GM19193 (cell line): Measurements from ENCODE around the gene KCNH6.

Source experiments
- POLR2A ChIP-seq: IDR thresholded peaks from 4 replicates; pipeline ENCODE4 v1.6.1; 2011; ENCODE audit not compliant: insufficient read depth, insufficient read length; ENCODE audit errors: extremely low read depth

Gene KCNH6

GRCh38 chr17:63549289-63549945 lies 26.3 kb downstream of the KCNH6 start:
- no peak for TF ChIP-seq POLR2A

GRCh38 chr17:63549946-63550816 lies 27.0 kb downstream of the KCNH6 start, which contains the start of gene DCAF7:
Gene DCAF7 (plus strand): TSS chr17:63550477. CDS start chr17:63550678, 201 bp downstream.
- TF ChIP-seq POLR2A: peak; percentile 88

- no peak for TF ChIP-seq POLR2A
Observed at GRCh38 chr17:63550817-63551639, 27.9 kb downstream of the KCNH6 start.

- TF ChIP-seq POLR2A: no peak
Observed at GRCh38 chr17:63552211-63552610, 29.1 kb downstream of the KCNH6 start.

- no peak for TF ChIP-seq POLR2A
Observed at GRCh38 chr17:63555500-63556156, 32.5 kb downstream of the KCNH6 start.

GRCh38 chr17:63557416-63557815 lies 34.3 kb downstream of the KCNH6 start:
- TF ChIP-seq POLR2A: no peak

GRCh38 chr17:63558441-63558840 lies 35.3 kb downstream of the KCNH6 start:
- no peak for TF ChIP-seq POLR2A

- TF ChIP-seq POLR2A: no peak
Observed at GRCh38 chr17:63561819-63562218, 38.7 kb downstream of the KCNH6 start.

GRCh38 chr17:63563339-63563738 lies 40.2 kb downstream of the KCNH6 start:
- no peak for TF ChIP-seq POLR2A

GRCh38 chr17:63564562-63564961 lies 41.4 kb downstream of the KCNH6 start:
- TF ChIP-seq POLR2A: no peak

GRCh38 chr17:63567229-63567628 lies 44.1 kb downstream of the KCNH6 start:
- no peak for TF ChIP-seq POLR2A

GRCh38 chr17:63568563-63568962 lies 45.4 kb downstream of the KCNH6 start:
- TF ChIP-seq POLR2A: no peak

GRCh38 chr17:63571632-63572310 lies 48.6 kb downstream of the KCNH6 start:
- TF ChIP-seq POLR2A: no peak

GRCh38 chr17:63573634-63574033 lies 50.5 kb downstream of the KCNH6 start:
- no peak for TF ChIP-seq POLR2A
